Measurements from ENCODE around the gene HOXB7. TPM values are rescaled to one million over a fixed set of nuclear protein-coding genes. Genes with fewer than 3 reads are reported as not detected.

HOXB7 gene
- total RNA-seq, 1 experiment from 2014 or later: not detected

- Histone ChIP-seq H4K8ac (replicated peaks; ENCODE audit: insufficient read length, low read depth, low read length) (no peak overlapping the region), H2BK120ac (ENCODE audit: low read depth, low read length, poor library complexity, severe bottlenecking) (no peak overlapping the region), H3K9me3 (ENCODE audit: control insufficient read depth, low read depth, low read length) (no peaks in the 10 kb centered on the region), H4K20me1 (ENCODE audit: control insufficient read depth, insufficient read depth, insufficient read length) (no peaks in the 10 kb centered on the region), H2AK5ac (ENCODE audit: insufficient read length, low read length) (no peak overlapping the region), H3K9ac (ENCODE audit: extremely low read depth, insufficient read length, low read length) (no peak overlapping the region), H3K4ac (ENCODE audit: low read depth, low read length) (no peak overlapping the region), H3K79me1 (ENCODE audit: insufficient read depth, low read depth, low read length, poor library complexity, severe bottlenecking) (no peaks in the 10 kb centered on the region), H2BK15ac (ENCODE audit: low read depth, low read length) (no peak overlapping the region), H3K23me2 (ENCODE audit: insufficient read length, low read depth, low read length, poor library complexity, severe bottlenecking) (peaks cover 3% of the 10 kb centered on the region), H3K14ac (ENCODE audit: insufficient read depth, low read length) (no peak overlapping the region), H2BK20ac (ENCODE audit: low read depth, low read length, poor library complexity, severe bottlenecking) (no peak overlapping the region), H3K4me1 (ENCODE audit: insufficient read depth, low read length) (no peaks in the 10 kb centered on the region), H3K23ac (ENCODE audit: insufficient read length, low read depth, low read length) (no peak overlapping the region), H2BK12ac (ENCODE audit: insufficient read length, low read depth, low read length) (no peak overlapping the region), H2BK5ac (ENCODE audit: insufficient read length, low read length) (no peak overlapping the region), H4K91ac (ENCODE audit: insufficient read length, low read depth, low read length) (no peak overlapping the region), H3T11ph (ENCODE audit: low read length) (no peak overlapping the region), H2AFZ (ENCODE audit: low read length) (no peak overlapping the region), H3K79me2 (ENCODE audit: insufficient read depth, low read length) (no peaks in the 10 kb centered on the region), H3K4me2 (ENCODE audit: insufficient read depth, insufficient read length, low read length) (no peak overlapping the region), H4K5ac (ENCODE audit: insufficient read length, low read depth, low read length) (no peak overlapping the region), H3K56ac (ENCODE audit: insufficient read length, low read depth, low read length) (no peak overlapping the region), H3K27me3 (ENCODE audit: insufficient read depth, low read length) (peaks cover 100% of the 10 kb centered on the region), H3K27ac (ENCODE audit: insufficient read length, low read depth, low read length) (no peak overlapping the region), H3K18ac (ENCODE audit: insufficient read length, low read depth, low read length) (no peak overlapping the region)
- no peak for DNase-seq
- H3K27ac Mint-ChIP-seq: no peak overlapping the region
- no CpG with 5 or more reads among the region's 3 CpGs for WGBS (ENCODE audit: extremely low coverage, insufficient read length, low lambda C conversion rate)
- no peak for TF ChIP-seq CTCF (conservative IDR thresholded peaks at IDR 0.05)
- peaks cover 10 to 25% of the 10 kb centered on the region in 2 experiments for H3K9me3 Mint-ChIP-seq
- no peak overlapping the region for H3K4me3 Mint-ChIP-seq
- H3K27me3 Mint-ChIP-seq (ENCODE audit: low read depth): peaks cover 100% of the 10 kb centered on the region
- H3K4me1 Mint-ChIP-seq: peaks cover 13 to 27% of the 10 kb centered on the region in 2 experiments
- no peaks in the 10 kb centered on the region; a peak in 2 of 7 replicates for H3K36me3 Mint-ChIP-seq (ENCODE audit: insufficient read depth in 1 of 3, low read depth in 3 of 3)
These were observed 27.1 kb downstream of the HOXB7 start for GRCh38 chr17:48583708-48584222.

Data from H9 (cell line).